Endometrial microvascular endothelial cells (primary cell): ENCODE measurements around the gene GINS3. TPM values are rescaled to one million over a fixed set of nuclear protein-coding genes. Genes with fewer than 3 reads are reported as not detected.
"Not testable (repeated sequence)": the region's sequence is repeated elsewhere in the genome, so short reads cannot be mapped to it uniquely, and the experiment has no call there.

Experiments
- in situ Hi-C: cut with HindIII; loops from 2 replicates; pipeline ENCODE4 v1.10.0; 2017; ENCODE audit warnings: low sequenced_read_pairs, low pct_unique_long_range_greater_than_20kb; ENCODE audit errors: inconsistent ontology term
- total RNA-seq: library from RNA; depleted of rRNA; stranded (reverse); fragments of >200 nt; gene quantifications from one replicate; pipeline ENCODE4 v1.2.3, GENCODE V29; 2015; ENCODE audit errors: inconsistent ontology term

Gene GINS3
- total RNA-seq, 1 donor from 2014 or later = 19.5 TPM

- in situ Hi-C loops = no loop called here
These were observed 7.7 kb upstream of the GINS3 start for GRCh38 chr16:58384437-58385055.

DNA sequence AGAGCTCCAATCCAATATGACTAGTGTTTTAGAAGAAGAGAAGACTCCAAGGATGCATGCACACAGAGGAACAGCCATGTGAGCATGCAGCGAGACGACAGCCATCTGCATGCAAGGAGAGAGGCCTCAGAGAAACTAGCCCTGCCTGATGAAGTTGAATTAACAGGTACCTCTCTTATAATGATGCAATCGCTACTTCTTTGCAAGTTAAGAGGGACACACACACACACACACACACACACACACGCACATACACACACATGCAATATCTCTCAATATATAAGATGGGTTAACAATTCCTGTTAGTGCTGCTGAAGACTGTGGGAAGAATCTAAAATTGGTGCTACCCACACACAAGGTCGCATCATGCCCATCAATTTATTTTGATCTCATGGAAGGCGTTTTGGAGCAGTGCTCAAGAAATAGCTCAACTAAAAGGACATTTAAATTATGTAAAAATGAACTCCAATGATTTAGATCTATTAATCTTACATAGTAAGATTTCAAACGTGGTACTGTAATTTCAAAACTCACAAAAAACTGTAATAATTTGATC lies 7.0 kb upstream of the GINS3 start:
- in situ Hi-C loops = no loop called here

DNA sequence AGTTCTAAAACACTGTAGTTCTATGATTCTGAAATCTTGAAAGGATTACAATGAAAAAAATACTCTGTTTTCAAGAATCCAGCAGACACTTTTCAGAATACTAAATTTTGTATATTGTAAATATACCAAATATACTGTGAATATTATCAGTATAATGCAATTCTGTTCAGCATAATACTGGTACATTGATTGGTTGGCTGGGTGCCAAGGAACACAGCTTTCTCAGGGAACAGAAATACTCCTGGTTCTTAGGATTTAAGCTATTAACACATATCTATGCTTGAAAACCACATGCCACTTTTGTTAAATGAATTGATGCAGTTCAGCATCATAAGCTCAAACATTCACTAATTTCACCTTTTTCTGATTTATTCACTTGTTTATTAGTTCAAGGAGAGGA lies 2.5 kb upstream of the GINS3 start:
- in situ Hi-C loops = no loop called here

DNA sequence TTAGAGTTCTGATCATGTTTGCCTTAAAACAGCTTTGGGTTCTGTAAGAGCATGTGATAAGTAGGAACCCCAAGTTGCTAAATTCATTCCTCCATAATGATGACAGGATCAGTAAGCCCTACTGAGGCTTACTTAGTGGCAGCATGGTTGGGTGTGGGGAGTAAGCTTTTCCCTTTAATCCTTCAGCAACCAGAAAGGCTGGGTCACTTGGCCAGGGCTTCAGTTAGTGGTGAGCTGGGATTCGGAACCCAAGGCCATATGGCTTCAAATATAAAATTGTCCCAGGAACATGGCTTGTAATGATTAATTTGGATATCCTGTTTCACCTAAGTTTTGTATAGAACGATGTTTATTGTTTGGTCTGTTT lies 850 bp downstream of the GINS3 start:
- in situ Hi-C loops = no loop called here

- in situ Hi-C loops = not testable (repeated sequence)
These were observed 4.6 kb downstream of the GINS3 start for GRCh38 chr16:58396897-58397296.

DNA sequence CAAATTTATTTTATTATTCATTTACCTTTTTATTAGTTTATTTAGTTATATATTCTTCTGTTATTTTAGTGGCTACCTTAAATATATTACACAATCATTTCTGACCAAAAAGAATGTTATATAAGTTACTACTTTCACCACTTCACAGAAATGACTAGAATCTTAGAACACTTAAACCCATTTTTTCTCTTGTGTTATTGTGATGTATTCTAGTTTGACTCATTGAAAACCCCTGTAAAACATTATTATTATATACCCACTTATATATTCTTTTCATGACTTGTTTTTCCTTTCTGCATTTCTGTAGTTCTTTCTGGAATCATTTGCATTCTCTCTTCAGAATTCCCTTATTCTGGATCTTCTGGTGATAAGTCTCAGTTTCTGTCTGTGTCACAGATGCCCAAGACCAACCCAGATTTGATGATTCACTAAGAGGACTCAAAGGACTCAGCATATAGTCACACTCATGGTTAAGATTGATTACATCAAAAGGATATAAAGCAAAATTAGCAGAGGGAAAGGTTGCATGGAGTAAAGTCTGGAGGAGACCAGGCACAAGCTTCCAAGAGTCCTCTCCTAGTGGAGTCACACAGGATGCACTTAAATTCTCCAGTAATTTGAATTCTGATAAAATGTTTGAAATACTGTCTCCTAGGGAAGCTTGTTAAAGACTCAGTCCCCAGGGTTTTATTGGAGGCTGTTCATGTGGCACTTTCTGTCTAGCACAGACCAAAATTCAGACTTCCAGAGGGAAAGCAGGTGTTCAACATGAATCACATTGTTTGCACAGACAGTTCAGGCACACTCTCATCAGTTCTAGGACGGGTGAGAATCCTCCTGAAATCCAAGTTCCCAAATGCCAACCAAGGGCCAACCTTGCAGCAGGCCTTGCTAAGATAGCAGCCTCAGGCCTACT lies 7.7 kb downstream of the GINS3 start:
- in situ Hi-C loops = no loop called here

DNA sequence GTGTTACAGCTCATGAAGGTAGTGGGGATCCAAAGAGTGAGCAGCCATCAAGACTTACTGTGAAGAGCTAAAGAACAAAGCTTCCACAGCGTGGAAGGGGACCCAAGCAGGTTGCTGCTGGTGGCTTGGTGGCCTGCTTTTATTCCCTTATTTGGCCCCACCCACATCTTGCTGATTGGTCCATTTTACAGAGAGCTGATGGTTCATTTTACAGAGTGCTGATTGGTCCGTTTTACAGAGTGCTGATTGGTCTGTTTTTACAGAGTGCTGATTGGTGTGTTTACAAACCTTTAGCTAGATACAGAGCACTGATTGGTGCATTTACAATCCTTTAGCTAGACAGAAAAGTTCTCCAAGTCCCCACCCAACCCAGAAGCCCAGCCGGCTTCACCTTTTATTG lies 9.0 kb downstream of the GINS3 start:
- in situ Hi-C loops = not testable (repeated sequence)

DNA sequence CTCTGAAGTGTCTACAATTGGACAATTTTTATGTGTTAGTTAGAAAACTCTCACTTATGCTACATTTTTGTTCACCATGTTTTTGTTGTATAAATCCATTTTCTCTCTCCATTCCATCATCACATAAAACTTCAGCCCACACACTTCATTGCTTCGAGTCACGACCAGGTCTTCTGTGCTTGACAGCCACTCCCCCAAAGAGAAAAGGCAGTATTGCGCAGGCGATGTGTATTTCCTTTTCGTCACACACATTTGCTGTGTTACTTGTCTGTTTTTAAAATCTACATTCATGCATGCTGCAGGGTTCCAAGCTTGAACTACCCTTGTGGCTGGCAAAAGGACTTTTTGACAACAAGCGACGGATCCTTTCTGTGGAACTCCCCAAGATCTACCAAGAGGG lies 10.5 kb downstream of the GINS3 start:
- in situ Hi-C loops = no loop called here

- in situ Hi-C loops = no loop called here
These were observed 17.2 kb downstream of the GINS3 start for GRCh38 chr16:58409316-58409973.

GRCh38 chr16:58411336-58411735 lies 19.1 kb downstream of the GINS3 start:
- in situ Hi-C loops = no loop called here

DNA sequence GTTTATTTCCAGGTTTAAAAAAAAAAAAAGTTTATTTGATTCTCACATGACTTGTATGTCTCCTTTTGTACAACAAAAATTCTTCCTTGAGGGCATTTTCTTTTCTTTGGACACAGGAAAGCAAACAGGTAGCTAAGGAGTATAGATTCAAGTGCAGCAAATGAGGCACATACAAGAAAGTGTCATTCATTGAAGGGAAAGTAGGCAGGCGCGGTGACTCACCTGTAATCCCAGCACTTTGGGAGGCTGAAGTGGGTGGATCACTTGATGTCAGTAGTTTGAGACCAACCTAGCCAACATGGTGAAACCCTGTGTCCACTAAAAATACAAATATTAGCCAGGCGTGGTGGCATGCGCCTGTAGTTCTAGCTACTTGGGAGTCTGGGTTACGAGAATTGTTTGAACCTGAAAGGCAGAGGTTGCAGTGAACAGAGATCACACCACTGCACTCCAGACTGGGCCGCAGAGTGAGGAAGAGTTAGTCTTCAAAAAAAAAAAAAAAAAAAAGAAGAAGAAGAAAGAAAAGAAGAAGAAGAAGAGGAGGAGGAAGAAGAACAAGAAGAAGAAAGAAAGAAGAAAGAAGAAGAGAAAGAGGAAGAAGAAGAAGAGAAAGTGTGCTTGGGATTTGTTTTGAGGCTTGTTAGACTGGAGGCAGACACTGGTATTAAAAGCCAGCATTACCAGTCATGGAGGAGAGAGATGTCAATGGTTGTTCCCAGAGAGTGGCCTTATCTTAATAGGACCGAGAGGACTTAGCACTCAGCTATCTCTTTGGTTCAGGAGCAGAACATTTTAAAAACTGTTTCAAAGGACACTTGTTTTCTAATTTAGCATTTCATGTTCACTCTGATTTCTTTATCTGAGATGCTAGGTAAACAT lies 19.7 kb downstream of the GINS3 start:
- in situ Hi-C loops = no loop called here

GRCh38 chr16:58412615-58412970 lies 20.3 kb downstream of the GINS3 start:
- in situ Hi-C loops = not testable (repeated sequence)

DNA sequence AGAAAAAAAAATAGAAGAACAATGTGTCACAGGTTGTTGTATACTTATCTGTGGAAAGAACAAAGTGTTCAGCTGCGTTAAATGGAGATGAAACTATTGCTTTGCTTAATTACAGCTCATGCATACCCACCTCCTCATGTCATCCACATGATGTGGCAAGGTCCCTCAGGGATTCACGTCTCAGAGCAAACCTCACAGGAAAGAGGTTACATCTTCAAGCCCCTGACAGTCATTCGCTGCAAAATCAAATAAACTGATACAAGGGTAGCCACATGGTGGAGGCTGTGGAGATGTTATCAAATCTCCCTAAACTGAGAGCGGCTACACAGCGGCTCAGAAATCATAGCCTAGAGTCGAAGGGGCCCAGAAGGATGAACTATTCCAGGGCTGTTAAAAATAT lies 21.1 kb downstream of the GINS3 start:
- in situ Hi-C loops = no loop called here

DNA sequence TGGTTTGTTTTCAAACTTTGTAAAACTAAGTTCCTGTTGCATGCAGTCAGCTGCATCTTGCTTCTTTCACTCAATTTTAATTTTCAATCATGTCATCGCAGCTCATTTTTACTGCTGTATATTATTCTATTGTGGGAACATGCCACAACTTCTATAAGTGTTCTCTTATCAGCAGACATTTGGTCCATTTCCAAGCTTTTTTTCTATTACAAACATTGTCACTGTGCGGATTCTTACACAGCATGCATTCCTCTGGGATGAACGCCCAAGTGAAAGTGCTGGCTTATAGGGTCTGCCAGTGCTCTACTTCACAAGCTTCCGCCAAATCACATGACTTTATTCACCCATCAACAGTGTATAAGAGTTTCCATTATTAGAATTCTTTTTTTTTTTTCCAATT lies 22.7 kb downstream of the GINS3 start:
- in situ Hi-C loops = no loop called here

DNA sequence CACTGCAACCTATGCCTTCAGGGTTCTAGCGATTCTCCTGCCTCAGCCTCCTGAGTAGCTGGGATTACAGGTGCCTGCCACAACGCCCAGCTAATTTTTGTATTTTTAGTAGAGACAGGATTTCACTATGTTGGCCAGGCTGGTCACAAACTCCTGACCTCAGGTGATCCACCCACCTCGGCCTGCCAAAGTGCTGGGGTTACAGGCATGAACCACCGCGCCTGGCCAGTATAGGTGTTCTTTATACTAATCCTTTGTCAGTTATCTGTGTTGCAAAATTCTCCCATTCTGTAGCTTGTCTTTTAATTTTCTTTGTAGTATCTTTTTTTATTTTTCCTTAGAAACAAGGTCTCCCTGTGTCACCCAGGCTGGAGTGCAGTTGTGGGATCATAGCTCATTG lies 23.7 kb downstream of the GINS3 start:
- in situ Hi-C loops = not testable (repeated sequence)

GRCh38 chr16:58417035-58417434 lies 24.8 kb downstream of the GINS3 start:
- in situ Hi-C loops = no loop called here

GRCh38 chr16:58417600-58417999 lies 25.3 kb downstream of the GINS3 start:
- in situ Hi-C loops = no loop called here

- in situ Hi-C loops = no loop called here
These were observed 25.8 kb downstream of the GINS3 start for GRCh38 chr16:58418026-58418425.

- in situ Hi-C loops = no loop called here
These were observed 26.3 kb downstream of the GINS3 start for GRCh38 chr16:58418601-58419000.
